ENCODE results near the gene ADM5.
A peak's percentile ranks its signal among the peaks of the same experiment; 100 is the strongest.

ADM5 gene

GRCh38 chr19:49651820-49652550 lies 37.4 kb upstream of the ADM5 start:
- Histone ChIP-seq H3K4me1 (ENCODE audit: control insufficient read depth, insufficient read depth, low read length) (peaks cover 5% of the 10 kb centered on the region; the same call in 1 of the 2 replicates), H3K27ac (ENCODE audit: low read depth, low read length) (no peak overlapping the region), H3K9me3 (ENCODE audit: control insufficient read depth, insufficient read depth, low read length) (no peaks in the 10 kb centered on the region), H3K4me3 (ENCODE audit: low read depth, low read length) (no peak overlapping the region), H3K36me3 (ENCODE audit: control insufficient read depth, insufficient read depth, low read length) (peaks cover 83% of the 10 kb centered on the region), H3K9ac (ENCODE audit: low read depth, low read length) (no peak overlapping the region), H3K27me3 (ENCODE audit: control insufficient read depth, insufficient read depth, low read length) (no peaks in the 10 kb centered on the region)

GRCh38 chr19:49652551-49653465 lies 36.6 kb upstream of the ADM5 start:
- Histone ChIP-seq H3K9ac (ENCODE audit: low read depth, low read length) (no peak overlapping the region), H3K4me3 (ENCODE audit: low read depth, low read length) (no peak overlapping the region), H3K4me1 (ENCODE audit: control insufficient read depth, insufficient read depth, low read length) (peaks cover 5% of the 10 kb centered on the region; the same call in 1 of the 2 replicates), H3K27ac (ENCODE audit: low read depth, low read length) (no peak overlapping the region), H3K36me3 (ENCODE audit: control insufficient read depth, insufficient read depth, low read length) (peaks cover 82% of the 10 kb centered on the region), H3K27me3 (ENCODE audit: control insufficient read depth, insufficient read depth, low read length) (no peaks in the 10 kb centered on the region), H3K9me3 (ENCODE audit: control insufficient read depth, insufficient read depth, low read length) (no peaks in the 10 kb centered on the region)

GRCh38 chr19:49653466-49653806 lies 36.0 kb upstream of the ADM5 start:
- Histone ChIP-seq H3K9me3 (ENCODE audit: control insufficient read depth, insufficient read depth, low read length) (no peaks in the 10 kb centered on the region), H3K36me3 (ENCODE audit: control insufficient read depth, insufficient read depth, low read length) (peaks cover 81% of the 10 kb centered on the region), H3K27ac (ENCODE audit: low read depth, low read length) (no peak overlapping the region), H3K9ac (ENCODE audit: low read depth, low read length) (no peak overlapping the region), H3K4me3 (ENCODE audit: low read depth, low read length) (no peak overlapping the region), H3K4me1 (ENCODE audit: control insufficient read depth, insufficient read depth, low read length) (peaks cover 5% of the 10 kb centered on the region; the same call in 1 of the 2 replicates), H3K27me3 (ENCODE audit: control insufficient read depth, insufficient read depth, low read length) (no peaks in the 10 kb centered on the region)

GRCh38 chr19:49654581-49654980 lies 34.8 kb upstream of the ADM5 start:
- Histone ChIP-seq H3K27ac (ENCODE audit: low read depth, low read length) (no peak overlapping the region), H3K36me3 (ENCODE audit: control insufficient read depth, insufficient read depth, low read length) (peaks cover 84% of the 10 kb centered on the region), H3K4me3 (ENCODE audit: low read depth, low read length) (no peak overlapping the region), H3K9ac (ENCODE audit: low read depth, low read length) (no peak overlapping the region), H3K27me3 (ENCODE audit: control insufficient read depth, insufficient read depth, low read length) (no peaks in the 10 kb centered on the region), H3K4me1 (ENCODE audit: control insufficient read depth, insufficient read depth, low read length) (peaks cover 5% of the 10 kb centered on the region; the same call in 1 of the 2 replicates), H3K9me3 (ENCODE audit: control insufficient read depth, insufficient read depth, low read length) (no peaks in the 10 kb centered on the region)

GRCh38 chr19:49655570-49656455 lies 33.6 kb upstream of the ADM5 start:
- H3K9ac ChIP-seq (ENCODE audit: low read depth, low read length): no peak overlapping the region
- H3K36me3 ChIP-seq (ENCODE audit: control insufficient read depth, insufficient read depth, low read length): peaks cover 85% of the 10 kb centered on the region
- no peaks in the 10 kb centered on the region for H3K27me3 ChIP-seq (ENCODE audit: control insufficient read depth, insufficient read depth, low read length)
- H3K4me1 ChIP-seq (ENCODE audit: control insufficient read depth, insufficient read depth, low read length): peaks cover 5% of the 10 kb centered on the region; the same call in 1 of the 2 replicates
- peaks cover 7% of the 10 kb centered on the region; the same call in 1 of the 2 replicates for H3K9me3 ChIP-seq (ENCODE audit: control insufficient read depth, insufficient read depth, low read length)
- no peak overlapping the region for H3K4me3 ChIP-seq (ENCODE audit: low read depth, low read length)
- peak overlapping the region; percentile 70 for H3K27ac ChIP-seq (ENCODE audit: low read depth, low read length)

- Histone ChIP-seq H3K27me3 (ENCODE audit: control insufficient read depth, insufficient read depth, low read length) (no peaks in the 10 kb centered on the region), H3K4me3 (ENCODE audit: low read depth, low read length) (no peak overlapping the region), H3K36me3 (ENCODE audit: control insufficient read depth, insufficient read depth, low read length) (peaks cover 86% of the 10 kb centered on the region), H3K9me3 (ENCODE audit: control insufficient read depth, insufficient read depth, low read length) (peaks cover 7% of the 10 kb centered on the region; the same call in 1 of the 2 replicates), H3K9ac (ENCODE audit: low read depth, low read length) (no peak overlapping the region), H3K4me1 (ENCODE audit: control insufficient read depth, insufficient read depth, low read length) (peaks cover 5% of the 10 kb centered on the region; the same call in 1 of the 2 replicates), H3K27ac (ENCODE audit: low read depth, low read length) (peak overlapping the region; percentile 70)
These were observed 32.8 kb upstream of the ADM5 start for GRCh38 chr19:49656456-49657109.

- Histone ChIP-seq H3K36me3 (ENCODE audit: control insufficient read depth, insufficient read depth, low read length) (peaks cover 92% of the 10 kb centered on the region), H3K9ac (ENCODE audit: low read depth, low read length) (no peak overlapping the region), H3K9me3 (ENCODE audit: control insufficient read depth, insufficient read depth, low read length) (peaks cover 7% of the 10 kb centered on the region; the same call in 1 of the 2 replicates), H3K27ac (ENCODE audit: low read depth, low read length) (peak overlapping the region; percentile 70), H3K27me3 (ENCODE audit: control insufficient read depth, insufficient read depth, low read length) (no peaks in the 10 kb centered on the region), H3K4me3 (ENCODE audit: low read depth, low read length) (no peak overlapping the region), H3K4me1 (ENCODE audit: control insufficient read depth, insufficient read depth, low read length) (peaks cover 5% of the 10 kb centered on the region; the same call in 1 of the 2 replicates)
These were observed 31.8 kb upstream of the ADM5 start for GRCh38 chr19:49657493-49658138.

- H3K27ac ChIP-seq (ENCODE audit: low read depth, low read length): no peak overlapping the region
These were observed 31.3 kb upstream of the ADM5 start for GRCh38 chr19:49658139-49658517.

GRCh38 chr19:49658566-49659442 lies 30.6 kb upstream of the ADM5 start:
- no peak overlapping the region for H3K9ac ChIP-seq (ENCODE audit: low read depth, low read length)
- no peak overlapping the region for H3K4me3 ChIP-seq (ENCODE audit: low read depth, low read length)
- peaks cover 5% of the 10 kb centered on the region; the same call in 1 of the 2 replicates for H3K4me1 ChIP-seq (ENCODE audit: control insufficient read depth, insufficient read depth, low read length)
- no peaks in the 10 kb centered on the region for H3K27me3 ChIP-seq (ENCODE audit: control insufficient read depth, insufficient read depth, low read length)
- H3K36me3 ChIP-seq (ENCODE audit: control insufficient read depth, insufficient read depth, low read length): peaks cover 88% of the 10 kb centered on the region
- H3K27ac ChIP-seq (ENCODE audit: low read depth, low read length): no peak overlapping the region
- H3K9me3 ChIP-seq (ENCODE audit: control insufficient read depth, insufficient read depth, low read length): peaks cover 7% of the 10 kb centered on the region; the same call in 1 of the 2 replicates

More at GRCh38 chr19:49658139-49658517, 31.3 kb upstream of the ADM5 start:
- Histone ChIP-seq H3K27me3 (ENCODE audit: control insufficient read depth, insufficient read depth, low read length) (no peaks in the 10 kb centered on the region), H3K36me3 (ENCODE audit: control insufficient read depth, insufficient read depth, low read length) (peaks cover 92% of the 10 kb centered on the region), H3K4me3 (ENCODE audit: low read depth, low read length) (no peak overlapping the region), H3K4me1 (ENCODE audit: control insufficient read depth, insufficient read depth, low read length) (peaks cover 5% of the 10 kb centered on the region; the same call in 1 of the 2 replicates), H3K9me3 (ENCODE audit: control insufficient read depth, insufficient read depth, low read length) (peaks cover 7% of the 10 kb centered on the region; the same call in 1 of the 2 replicates), H3K9ac (ENCODE audit: low read depth, low read length) (no peak overlapping the region)
